Limb (tissue), 2 donors: Measurements from ENCODE around the gene MYO1B.
"Not testable (repeated sequence)": the region's sequence is repeated elsewhere in the genome, so short reads cannot be mapped to it uniquely, and the experiment has no call there.

Experiments
- DNase-seq, 2 donors: peaks; one replicate each; pipeline ENCODE4 v3.0.0-alpha.2; 2016; ENCODE audit errors: extremely low spot score in 2 of 2

The MYO1B gene

DNA sequence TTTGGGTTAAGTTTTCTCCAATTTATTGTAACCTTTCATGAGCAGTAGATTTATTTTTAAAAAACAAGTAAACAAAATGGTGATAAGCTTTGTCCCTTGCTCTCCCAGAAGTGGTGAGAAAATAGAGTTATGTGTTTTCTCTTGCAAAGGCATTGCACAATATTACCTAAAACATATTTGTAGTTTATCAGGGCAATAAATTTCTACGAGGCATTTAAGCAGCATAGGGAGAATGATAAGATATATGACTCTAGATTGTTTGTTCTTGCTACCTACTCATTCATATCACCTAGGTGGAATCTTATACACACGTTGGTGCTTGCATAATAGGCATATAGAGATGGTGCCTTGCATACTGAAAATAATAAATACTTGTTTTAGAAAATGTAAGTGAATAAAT lies 201.7 kb downstream of the MYO1B start:
- no peak for DNase-seq

DNA sequence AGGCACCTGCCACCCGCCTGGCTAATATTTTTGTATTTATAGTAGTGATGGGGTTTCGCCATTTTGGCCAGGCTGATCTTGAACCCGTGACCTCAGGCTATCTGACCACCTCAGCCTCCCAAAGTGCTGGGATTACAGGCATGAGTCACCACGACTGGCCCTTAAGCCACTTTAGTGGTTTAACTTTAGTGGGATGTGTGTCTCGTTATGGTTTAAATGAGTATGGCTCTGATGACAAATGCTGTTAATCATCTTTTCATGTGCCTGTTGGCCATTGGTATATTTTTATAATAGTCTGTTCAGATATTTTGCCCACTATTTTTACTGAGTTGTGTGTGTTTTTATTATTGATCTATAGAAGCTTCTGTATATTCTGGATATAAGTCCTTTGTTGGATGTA lies 205.9 kb downstream of the MYO1B start:
- DNase-seq, result no peak

DNA sequence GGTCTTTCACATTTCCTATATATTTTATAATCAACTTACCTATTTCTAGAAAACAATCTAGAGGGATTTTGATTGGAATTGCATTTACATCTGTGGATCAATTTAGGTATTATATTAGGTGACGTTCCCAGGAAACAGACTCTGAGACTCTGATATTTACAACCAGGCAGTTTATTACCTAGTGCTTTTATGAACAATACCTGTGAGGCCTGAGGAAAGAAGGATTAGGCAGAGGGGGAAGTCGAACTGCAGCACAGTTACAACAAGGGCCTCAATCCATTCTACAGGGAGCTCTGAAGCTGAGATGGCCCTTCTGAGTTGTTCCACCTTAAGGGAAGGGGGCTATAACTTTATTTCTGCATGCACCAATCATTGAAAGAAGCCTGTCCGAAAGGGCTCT lies 206.9 kb downstream of the MYO1B start:
- DNase-seq, result no peak

DNA sequence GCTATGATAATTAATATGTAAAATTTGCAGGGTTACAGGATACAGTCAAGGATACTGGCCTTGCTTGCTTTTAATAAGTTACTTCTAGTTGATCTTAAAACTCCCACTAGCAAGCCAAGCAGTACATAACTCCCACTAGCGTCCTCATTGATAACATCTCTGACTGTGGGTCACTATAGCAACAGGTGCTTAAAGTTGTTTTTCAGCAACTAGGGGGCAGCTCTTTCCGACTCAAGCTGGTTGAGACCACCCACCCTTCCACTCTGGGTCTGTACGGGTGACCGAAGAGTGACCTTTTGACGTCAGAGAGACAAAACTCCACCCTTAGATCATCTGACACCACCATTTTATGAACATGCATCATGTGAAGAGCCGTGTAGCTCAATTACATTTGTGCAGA lies 208.6 kb downstream of the MYO1B start:
- DNase-seq, result no peak

DNA sequence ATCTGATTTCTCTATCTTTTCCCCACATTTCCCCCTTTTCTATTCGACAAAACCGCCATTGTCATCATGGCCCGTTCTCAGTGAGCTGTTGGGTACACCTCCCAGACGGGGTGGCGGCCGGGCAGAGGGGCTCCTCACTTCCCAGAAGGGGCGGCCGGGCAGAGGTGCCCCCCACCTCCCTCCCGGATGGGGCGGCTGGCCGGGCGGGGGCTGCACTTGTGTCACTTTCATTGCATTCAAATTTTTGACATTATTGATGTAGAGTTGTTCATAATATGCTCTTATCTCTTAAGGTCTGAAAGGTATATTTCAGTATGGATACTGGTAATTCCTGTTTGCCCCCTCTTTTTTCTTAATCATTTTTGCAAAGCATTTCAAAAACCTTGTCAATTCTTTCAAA lies 211.3 kb downstream of the MYO1B start:
- not testable (repeated sequence) for DNase-seq

DNA sequence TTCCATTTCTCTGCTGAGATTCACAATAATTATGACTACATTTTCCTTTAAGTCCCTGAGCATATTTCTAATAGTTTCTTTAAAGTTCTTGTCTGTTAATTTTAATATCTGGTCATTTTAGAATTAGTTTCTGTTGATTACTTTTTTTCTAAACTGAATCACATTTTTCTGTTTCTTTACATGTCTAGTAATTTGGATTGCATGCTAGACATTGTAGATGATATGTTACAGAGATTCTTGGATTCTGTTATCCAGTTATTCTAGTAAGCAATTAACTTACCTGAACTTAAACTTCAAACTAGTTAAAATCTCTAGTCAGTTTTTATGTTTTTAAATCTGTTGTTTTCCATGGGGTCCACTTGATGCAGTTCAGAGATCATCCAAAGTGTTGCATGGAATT lies 214.0 kb downstream of the MYO1B start:
- DNase-seq, result no peak

DNA sequence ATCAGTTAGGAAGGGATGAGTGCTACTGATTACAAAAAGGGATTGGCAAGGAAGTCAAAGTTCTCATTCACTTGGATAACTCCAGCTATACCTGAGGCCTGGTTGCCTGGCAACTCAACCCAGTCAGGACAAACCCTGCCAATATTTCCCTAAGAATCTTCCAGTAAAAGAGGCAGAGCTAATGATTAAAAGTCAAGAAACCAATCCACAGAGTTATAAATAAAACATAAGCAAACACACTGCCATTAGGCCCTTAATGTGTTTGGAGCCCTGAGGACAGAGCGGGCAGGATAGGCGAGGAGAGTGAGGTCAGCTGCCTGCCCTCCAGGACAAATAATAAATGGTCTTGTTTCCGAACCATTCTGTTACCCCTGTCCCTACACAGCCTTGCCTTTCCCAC lies 217.2 kb downstream of the MYO1B start:
- DNase-seq, result no peak

DNA sequence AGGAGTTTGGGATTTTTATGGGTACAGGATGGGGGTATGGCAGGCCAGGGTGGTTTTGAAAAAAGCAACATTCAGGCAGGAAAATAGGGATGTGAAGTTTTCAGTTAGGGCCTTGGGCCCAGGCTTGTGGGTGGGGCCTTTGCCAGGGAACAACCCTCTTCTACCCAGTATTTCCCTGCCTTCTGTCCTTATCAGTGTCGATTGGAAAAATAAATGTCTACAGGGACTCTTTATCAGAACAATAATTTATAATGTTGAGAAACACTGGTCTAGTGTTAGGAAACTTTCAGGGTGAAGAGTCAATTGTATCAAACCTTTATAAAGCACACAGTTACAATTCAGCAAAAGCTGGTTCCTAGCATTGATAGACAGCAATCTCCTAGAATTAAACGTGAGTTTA lies 218.6 kb downstream of the MYO1B start:
- no peak for DNase-seq

DNA sequence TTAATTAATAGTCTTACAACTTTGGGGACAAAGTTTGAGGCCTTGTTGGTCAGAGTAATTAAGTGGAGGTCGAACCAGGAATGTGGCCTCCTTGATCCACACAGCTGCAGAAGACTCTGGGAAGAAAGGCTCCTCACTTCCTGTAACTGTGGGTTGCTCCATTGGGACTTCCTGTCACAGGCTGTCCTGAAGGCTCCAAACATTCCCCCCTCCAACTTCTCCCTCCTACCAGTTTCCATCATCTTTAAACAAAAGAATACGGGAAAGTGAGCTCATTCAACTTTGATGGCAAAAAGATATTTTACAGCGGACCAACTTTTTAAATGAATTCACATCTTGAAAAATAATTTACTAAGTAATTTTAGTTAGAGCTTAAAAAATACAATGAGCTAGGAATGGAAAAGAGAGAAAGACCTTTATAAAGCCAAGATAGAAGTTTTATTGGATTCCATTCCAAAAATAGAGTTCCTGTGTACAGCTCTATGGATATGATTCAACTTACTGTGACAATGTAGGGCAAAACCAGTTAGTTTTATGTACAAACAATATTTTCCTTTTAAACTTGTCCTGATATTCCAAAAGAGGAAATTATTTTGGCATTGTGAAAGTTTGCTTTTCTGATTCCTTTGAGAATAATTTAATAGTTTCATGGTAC lies 220.7 kb downstream of the MYO1B start:
- DNase-seq, result peak in 1 of 2 donors; percentile 45

DNA sequence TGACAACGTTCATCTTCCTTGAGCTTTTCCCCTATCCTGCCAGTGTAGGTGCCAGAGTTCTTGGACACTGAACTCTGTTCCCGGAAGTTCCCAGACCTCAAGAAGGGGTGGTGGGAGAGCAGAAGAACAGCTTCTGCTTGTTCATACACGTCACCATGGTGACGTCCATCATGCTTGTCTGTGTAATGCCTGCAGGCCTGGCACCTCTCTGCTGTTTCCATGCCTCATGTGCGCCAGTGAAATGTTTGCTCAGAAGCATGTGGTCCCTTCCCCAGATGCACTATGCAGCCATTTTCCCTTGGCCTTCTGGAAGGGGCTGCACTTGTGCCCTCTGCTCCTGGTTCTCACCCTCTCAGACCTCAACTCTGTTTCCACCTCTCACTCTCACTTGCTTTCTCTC lies 221.9 kb downstream of the MYO1B start:
- DNase-seq, result no peak

DNA sequence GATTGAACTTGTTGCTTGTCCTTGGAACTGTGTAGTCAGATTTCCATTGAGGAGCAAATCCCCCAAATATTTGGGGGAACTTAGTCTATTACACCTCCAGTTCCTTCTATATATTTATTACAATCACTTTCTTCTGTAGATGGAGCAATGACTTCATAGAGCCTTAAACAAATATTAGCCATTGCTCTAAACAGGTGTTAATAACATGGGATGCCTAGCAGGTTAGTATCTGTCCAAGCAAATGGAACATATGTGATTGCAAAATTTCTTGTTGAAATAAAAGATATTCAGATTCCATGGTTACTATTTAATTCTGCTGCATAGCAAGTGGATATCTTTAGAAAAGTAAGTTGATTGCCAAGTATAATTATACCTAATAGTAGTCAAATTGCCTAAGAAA lies 225.1 kb downstream of the MYO1B start:
- no peak for DNase-seq

DNA sequence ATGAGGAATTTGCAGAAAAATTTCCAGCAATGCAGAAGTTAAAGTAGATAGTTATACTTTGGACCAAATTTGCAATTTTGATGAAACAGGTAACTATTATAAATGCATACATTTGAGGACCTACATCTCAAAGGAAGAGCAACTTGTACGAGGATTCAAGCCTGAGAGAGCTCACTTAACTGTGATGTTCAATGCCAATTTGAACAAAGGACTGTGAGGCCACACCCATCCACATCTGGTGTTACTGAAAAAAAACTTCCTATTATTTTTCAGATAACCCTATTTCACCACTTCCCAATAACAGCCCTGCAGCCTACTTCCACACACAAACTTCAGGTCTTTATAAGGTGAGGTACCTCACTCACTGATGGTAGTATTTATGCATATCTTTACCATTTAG lies 229.3 kb downstream of the MYO1B start:
- no peak for DNase-seq
